ENCODE data around the gene ST6GALNAC3.

ST6GALNAC3 gene

DNA sequence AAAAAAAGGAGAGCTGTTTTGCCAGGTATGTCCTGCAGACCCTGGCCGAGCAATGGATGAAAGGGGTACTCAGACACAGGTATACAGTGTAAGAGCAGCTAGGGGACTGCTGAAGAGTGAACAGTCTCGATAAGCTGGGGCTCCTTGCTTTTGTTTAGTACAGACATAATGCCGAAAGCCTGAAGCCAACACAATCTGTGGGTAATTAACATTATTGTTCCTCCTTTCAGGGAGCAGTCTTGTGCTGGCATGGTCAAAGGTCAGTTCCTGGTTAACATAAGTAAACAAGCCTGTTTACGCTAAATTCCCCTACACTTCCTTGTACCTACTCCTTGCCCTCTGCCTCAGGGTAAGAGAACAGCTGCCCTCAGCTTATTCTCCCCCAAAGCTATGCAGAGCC lies 520.5 kb downstream of the ST6GALNAC3 start:
- H3K27ac ChIP-seq (ENCODE audit: low read depth, low read length), result no peak overlapping the region
- no peak overlapping the region for H3K4me3 ChIP-seq (ENCODE audit: low read depth, low read length)
- H3K9me3 ChIP-seq (ENCODE audit: control insufficient read depth, insufficient read depth, low read depth, low read length), result peaks cover 24% of the 10 kb centered on the region
- H3K9ac ChIP-seq (ENCODE audit: low read length), result no peak overlapping the region
- no peaks in the 10 kb centered on the region for H3K36me3 ChIP-seq (ENCODE audit: control insufficient read depth, insufficient read depth, low read length)
- no peaks in the 10 kb centered on the region for H3K4me1 ChIP-seq (ENCODE audit: control insufficient read depth, insufficient read depth, low read length)
- no peaks in the 10 kb centered on the region for H3K27me3 ChIP-seq (ENCODE audit: control insufficient read depth, insufficient read depth, low read length)

DNA sequence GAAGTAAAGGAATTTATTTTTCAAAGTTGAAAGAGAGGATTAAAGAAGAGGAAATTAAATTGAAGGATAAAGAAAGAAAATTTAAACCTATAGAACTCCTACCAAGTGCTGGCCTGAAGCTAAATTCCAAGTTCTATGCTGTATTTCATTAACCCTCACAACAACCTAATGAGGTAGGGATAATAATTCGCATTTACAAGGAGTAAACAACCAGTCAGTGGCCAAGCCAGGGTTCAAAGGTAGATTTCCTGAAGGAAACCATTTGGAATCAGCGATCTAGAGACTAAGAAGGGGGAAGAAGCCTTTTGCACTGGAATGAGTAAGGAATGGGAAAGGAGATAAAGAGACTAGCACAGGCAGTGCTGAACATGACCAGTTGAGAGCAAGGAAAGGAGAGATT lies 526.9 kb downstream of the ST6GALNAC3 start:
- Histone ChIP-seq H3K4me3 (ENCODE audit: low read depth, low read length) (no peak overlapping the region), H3K27me3 (ENCODE audit: control insufficient read depth, insufficient read depth, low read length) (no peaks in the 10 kb centered on the region)

DNA sequence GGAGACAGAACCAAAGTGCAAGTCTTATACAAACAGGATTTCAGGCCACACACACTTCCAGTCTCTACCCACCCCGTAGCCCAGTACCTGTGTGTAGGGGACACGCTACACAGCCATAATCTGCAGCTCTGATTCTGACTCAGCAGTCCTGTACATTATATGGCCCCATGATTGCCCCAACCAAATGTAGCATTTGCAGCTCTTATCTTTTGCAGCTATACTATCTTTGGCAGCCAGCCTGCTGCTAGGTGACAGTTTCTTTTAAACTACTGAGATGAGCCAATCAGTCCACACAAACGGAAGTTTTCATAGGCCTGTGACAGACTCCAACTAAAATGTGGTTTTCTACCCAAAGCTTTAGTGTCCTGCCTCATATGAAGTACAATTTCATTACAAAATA lies 533.2 kb downstream of the ST6GALNAC3 start:
- Histone ChIP-seq H3K9me3 (ENCODE audit: control insufficient read depth, insufficient read depth, low read depth, low read length) (no peaks in the 10 kb centered on the region), H3K27ac (ENCODE audit: low read depth, low read length) (no peak overlapping the region), H3K9ac (ENCODE audit: low read length) (no peak overlapping the region), H3K4me1 (ENCODE audit: control insufficient read depth, insufficient read depth, low read length) (no peaks in the 10 kb centered on the region), H3K36me3 (ENCODE audit: control insufficient read depth, insufficient read depth, low read length) (no peaks in the 10 kb centered on the region), H3K27me3 (ENCODE audit: control insufficient read depth, insufficient read depth, low read length) (no peaks in the 10 kb centered on the region), H3K4me3 (ENCODE audit: low read depth, low read length) (no peak overlapping the region)

More for the DNA sequence above, 526.9 kb downstream of the ST6GALNAC3 start:
- no peak overlapping the region for H3K27ac ChIP-seq (ENCODE audit: low read depth, low read length)
- H3K9me3 ChIP-seq (ENCODE audit: control insufficient read depth, insufficient read depth, low read depth, low read length), result peaks cover 5% of the 10 kb centered on the region
- no peak overlapping the region for H3K9ac ChIP-seq (ENCODE audit: low read length)
- peaks cover 4% of the 10 kb centered on the region for H3K4me1 ChIP-seq (ENCODE audit: control insufficient read depth, insufficient read depth, low read length)
- H3K36me3 ChIP-seq (ENCODE audit: control insufficient read depth, insufficient read depth, low read length), result no peaks in the 10 kb centered on the region

DNA sequence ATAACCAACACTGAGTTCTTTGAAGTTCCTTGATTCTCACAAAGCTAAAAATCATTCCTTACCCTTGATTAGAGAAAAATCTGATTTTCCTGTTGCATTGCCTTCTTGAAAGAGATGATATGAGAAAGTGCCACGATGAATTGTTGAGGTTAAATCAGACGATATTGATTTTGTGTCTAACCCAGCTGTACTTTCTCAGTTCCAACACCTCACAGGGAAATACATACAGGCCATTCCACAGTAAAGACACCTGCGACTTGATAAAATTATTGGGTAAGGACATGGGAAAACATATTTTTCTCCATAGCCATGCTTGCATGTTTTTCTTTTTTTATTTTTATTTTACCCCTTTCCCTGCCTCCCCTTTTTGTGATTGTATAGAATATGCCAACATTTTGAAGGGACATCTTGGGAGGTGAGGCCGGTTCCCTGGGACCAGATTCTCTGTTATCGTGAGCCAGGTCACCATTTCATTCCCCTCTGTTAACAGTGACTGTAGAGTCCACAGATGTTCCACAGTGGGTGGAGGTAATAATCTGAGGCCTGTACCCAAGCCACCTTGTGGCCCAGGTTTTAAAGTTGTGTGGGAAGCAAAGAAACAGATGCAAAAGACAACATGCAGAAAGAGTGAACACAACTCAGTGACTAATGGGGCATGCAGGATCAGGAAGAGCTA lies 537.4 kb downstream of the ST6GALNAC3 start:
- no peaks in the 10 kb centered on the region for H3K9me3 ChIP-seq (ENCODE audit: control insufficient read depth, insufficient read depth, low read depth, low read length)
- H3K27me3 ChIP-seq (ENCODE audit: control insufficient read depth, insufficient read depth, low read length), result no peaks in the 10 kb centered on the region
- H3K4me1 ChIP-seq (ENCODE audit: control insufficient read depth, insufficient read depth, low read length), result no peaks in the 10 kb centered on the region
- H3K36me3 ChIP-seq (ENCODE audit: control insufficient read depth, insufficient read depth, low read length), result no peaks in the 10 kb centered on the region
- H3K4me3 ChIP-seq (ENCODE audit: low read depth, low read length), result no peak overlapping the region
- no peak overlapping the region for H3K27ac ChIP-seq (ENCODE audit: low read depth, low read length)
- no peak overlapping the region for H3K9ac ChIP-seq (ENCODE audit: low read length)

GRCh38 chr1:76613886-76614285 lies 539.3 kb downstream of the ST6GALNAC3 start:
- Histone ChIP-seq H3K9me3 (ENCODE audit: control insufficient read depth, insufficient read depth, low read depth, low read length) (no peaks in the 10 kb centered on the region), H3K9ac (ENCODE audit: low read length) (no peak overlapping the region), H3K36me3 (ENCODE audit: control insufficient read depth, insufficient read depth, low read length) (no peaks in the 10 kb centered on the region), H3K27ac (ENCODE audit: low read depth, low read length) (no peak overlapping the region), H3K4me3 (ENCODE audit: low read depth, low read length) (no peak overlapping the region), H3K4me1 (ENCODE audit: control insufficient read depth, insufficient read depth, low read length) (no peaks in the 10 kb centered on the region), H3K27me3 (ENCODE audit: control insufficient read depth, insufficient read depth, low read length) (no peaks in the 10 kb centered on the region)

GRCh38 chr1:76615253-76616035 lies 540.9 kb downstream of the ST6GALNAC3 start:
- Histone ChIP-seq H3K36me3 (ENCODE audit: control insufficient read depth, insufficient read depth, low read length) (no peaks in the 10 kb centered on the region), H3K27me3 (ENCODE audit: control insufficient read depth, insufficient read depth, low read length) (no peaks in the 10 kb centered on the region), H3K4me3 (ENCODE audit: low read depth, low read length) (no peak overlapping the region), H3K27ac (ENCODE audit: low read depth, low read length) (no peak overlapping the region), H3K9me3 (ENCODE audit: control insufficient read depth, insufficient read depth, low read depth, low read length) (no peaks in the 10 kb centered on the region), H3K9ac (ENCODE audit: low read length) (no peak overlapping the region), H3K4me1 (ENCODE audit: control insufficient read depth, insufficient read depth, low read length) (peaks cover 4% of the 10 kb centered on the region; the same call in 1 of the 2 replicates)

DNA sequence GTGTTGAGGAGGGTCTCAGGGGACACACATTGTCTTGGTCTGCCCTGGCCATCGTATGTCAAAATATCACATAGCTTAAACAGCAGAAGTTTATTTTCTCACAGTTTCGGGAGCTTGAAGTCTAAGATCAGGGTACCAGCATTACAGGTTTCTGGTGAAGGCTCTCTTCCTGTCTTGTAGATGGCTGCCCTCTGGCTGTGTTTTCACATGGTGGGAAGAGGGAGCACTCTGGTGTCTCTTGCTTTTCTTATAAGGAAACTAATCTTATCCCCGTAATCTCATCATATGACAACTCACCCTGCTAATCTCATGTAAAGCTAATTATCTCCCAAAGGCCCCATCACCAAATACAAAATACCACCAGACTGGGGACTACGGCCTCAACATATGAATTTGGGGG lies 545.8 kb downstream of the ST6GALNAC3 start:
- no peaks in the 10 kb centered on the region for H3K27me3 ChIP-seq (ENCODE audit: control insufficient read depth, insufficient read depth, low read length)
- H3K36me3 ChIP-seq (ENCODE audit: control insufficient read depth, insufficient read depth, low read length), result no peaks in the 10 kb centered on the region
- H3K4me3 ChIP-seq (ENCODE audit: low read depth, low read length), result no peak overlapping the region
- no peak overlapping the region for H3K27ac ChIP-seq (ENCODE audit: low read depth, low read length)
- H3K9me3 ChIP-seq (ENCODE audit: control insufficient read depth, insufficient read depth, low read depth, low read length), result no peaks in the 10 kb centered on the region
- peaks cover 4% of the 10 kb centered on the region; the same call in 1 of the 2 replicates for H3K4me1 ChIP-seq (ENCODE audit: control insufficient read depth, insufficient read depth, low read length)
- no peak overlapping the region for H3K9ac ChIP-seq (ENCODE audit: low read length)

- no peaks in the 10 kb centered on the region for H3K27me3 ChIP-seq (ENCODE audit: control insufficient read depth, insufficient read depth, low read length)
- no peak overlapping the region for H3K9ac ChIP-seq (ENCODE audit: low read length)
- H3K4me3 ChIP-seq (ENCODE audit: low read depth, low read length), result no peak overlapping the region
- H3K4me1 ChIP-seq (ENCODE audit: control insufficient read depth, insufficient read depth, low read length), result peaks cover 7% of the 10 kb centered on the region; the same call in 1 of the 2 replicates
- no peak overlapping the region for H3K27ac ChIP-seq (ENCODE audit: low read depth, low read length)
- H3K9me3 ChIP-seq (ENCODE audit: control insufficient read depth, insufficient read depth, low read depth, low read length), result no peaks in the 10 kb centered on the region
- H3K36me3 ChIP-seq (ENCODE audit: control insufficient read depth, insufficient read depth, low read length), result no peaks in the 10 kb centered on the region
These were observed 548.4 kb downstream of the ST6GALNAC3 start for GRCh38 chr1:76622774-76623528.

GRCh38 chr1:76625886-76626678 lies 551.5 kb downstream of the ST6GALNAC3 start:
- H3K36me3 ChIP-seq (ENCODE audit: control insufficient read depth, insufficient read depth, low read length), result no peaks in the 10 kb centered on the region
- H3K27me3 ChIP-seq (ENCODE audit: control insufficient read depth, insufficient read depth, low read length), result no peaks in the 10 kb centered on the region
- H3K27ac ChIP-seq (ENCODE audit: low read depth, low read length), result no peak overlapping the region
- H3K4me3 ChIP-seq (ENCODE audit: low read depth, low read length), result no peak overlapping the region
- no peaks in the 10 kb centered on the region for H3K9me3 ChIP-seq (ENCODE audit: control insufficient read depth, insufficient read depth, low read depth, low read length)
- 0 out of 2 replicates have a peak, but pooled peaks cover 3% of the 10 kb centered on the region for H3K4me1 ChIP-seq (ENCODE audit: control insufficient read depth, insufficient read depth, low read length)
- no peak overlapping the region for H3K9ac ChIP-seq (ENCODE audit: low read length)

GRCh38 chr1:76627498-76627897 lies 553.0 kb downstream of the ST6GALNAC3 start:
- Histone ChIP-seq H3K27me3 (ENCODE audit: control insufficient read depth, insufficient read depth, low read length) (no peaks in the 10 kb centered on the region), H3K4me3 (ENCODE audit: low read depth, low read length) (no peak overlapping the region), H3K27ac (ENCODE audit: low read depth, low read length) (no peak overlapping the region), H3K36me3 (ENCODE audit: control insufficient read depth, insufficient read depth, low read length) (no peaks in the 10 kb centered on the region), H3K4me1 (ENCODE audit: control insufficient read depth, insufficient read depth, low read length) (0 out of 2 replicates have a peak, but pooled peaks cover 3% of the 10 kb centered on the region), H3K9me3 (ENCODE audit: control insufficient read depth, insufficient read depth, low read depth, low read length) (no peaks in the 10 kb centered on the region), H3K9ac (ENCODE audit: low read length) (no peak overlapping the region)

Measured in HUES6 (cell line).